ENCODE measurements around the gene CTAGE15. TPM values are rescaled to one million over a fixed set of nuclear protein-coding genes. Genes with fewer than 3 reads are reported as not detected.
"Not testable (repeated sequence)": the region's sequence is repeated elsewhere in the genome, so short reads cannot be mapped to it uniquely, and the experiment has no call there.

Gene CTAGE15, protein sequence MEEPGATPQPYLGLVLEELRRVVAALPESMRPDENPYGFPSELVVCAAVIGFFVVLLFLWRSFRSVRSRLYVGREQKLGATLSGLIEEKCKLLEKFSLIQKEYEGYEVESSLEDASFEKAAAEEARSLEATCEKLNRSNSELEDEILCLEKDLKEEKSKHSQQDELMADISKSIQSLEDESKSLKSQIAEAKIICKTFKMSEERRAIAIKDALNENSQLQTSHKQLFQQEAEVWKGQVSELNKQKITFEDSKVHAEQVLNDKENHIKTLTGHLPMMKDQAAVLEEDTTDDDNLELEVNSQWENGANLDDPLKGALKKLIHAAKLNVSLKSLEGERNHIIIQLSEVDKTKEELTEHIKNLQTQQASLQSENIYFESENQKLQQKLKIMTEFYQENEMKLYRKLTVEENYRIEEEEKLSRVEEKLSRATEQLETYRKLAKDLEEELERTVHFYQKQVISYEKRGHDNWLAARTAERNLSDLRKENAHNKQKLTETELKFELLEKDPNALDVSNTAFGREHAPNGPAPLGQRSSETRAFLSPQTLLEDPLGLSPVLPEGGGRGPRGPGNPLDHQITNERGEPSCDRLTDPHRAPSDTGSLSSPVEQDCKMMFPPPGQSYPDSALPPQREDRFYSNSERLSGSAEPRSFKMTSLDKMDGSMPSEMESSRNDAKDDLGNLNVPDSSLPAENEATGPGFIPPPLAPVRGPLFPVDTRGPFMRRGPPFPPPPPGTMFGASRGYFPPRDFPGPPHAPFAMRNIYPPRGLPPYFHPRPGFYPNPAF
- polyA plus RNA-seq = under 1 TPM in 1 of 2 donors, not detected in 1; 0.05 TPM

GRCh38 chr7:143571501-143571900 lies at the start of gene CTAGE15:
TSS of gene CTAGE15 (plus strand) at chr7:143571801. CDS start at chr7:143571818, 17 bp downstream.
- not testable (repeated sequence) for H3K9me3 ChIP-seq (ENCODE audit: control insufficient read depth in 2 of 2, insufficient read depth in 1 of 2, low read depth in 1 of 2, low read length in 1 of 2); H3K4me1 ChIP-seq (ENCODE audit: control insufficient read depth in 2 of 2, insufficient read depth in 2 of 2, low read length in 1 of 2); H3K36me3 ChIP-seq (ENCODE audit: control insufficient read depth in 2 of 2, insufficient read depth in 2 of 2, low read length in 1 of 2); H3K27ac ChIP-seq (ENCODE audit: low read depth in 2 of 2, low read length in 1 of 2); H3K4me3 ChIP-seq (ENCODE audit: low read depth in 1 of 2, low read length in 2 of 2); H3K27me3 ChIP-seq (ENCODE audit: control insufficient read depth in 1 of 2, insufficient read depth in 2 of 2, low read length in 2 of 2)
- WGBS, 2 donors = 96% methylated on average over 8 of the region's 20 CpGs; no CpG with 5 or more reads in 1 of the 2 donors

DNA sequence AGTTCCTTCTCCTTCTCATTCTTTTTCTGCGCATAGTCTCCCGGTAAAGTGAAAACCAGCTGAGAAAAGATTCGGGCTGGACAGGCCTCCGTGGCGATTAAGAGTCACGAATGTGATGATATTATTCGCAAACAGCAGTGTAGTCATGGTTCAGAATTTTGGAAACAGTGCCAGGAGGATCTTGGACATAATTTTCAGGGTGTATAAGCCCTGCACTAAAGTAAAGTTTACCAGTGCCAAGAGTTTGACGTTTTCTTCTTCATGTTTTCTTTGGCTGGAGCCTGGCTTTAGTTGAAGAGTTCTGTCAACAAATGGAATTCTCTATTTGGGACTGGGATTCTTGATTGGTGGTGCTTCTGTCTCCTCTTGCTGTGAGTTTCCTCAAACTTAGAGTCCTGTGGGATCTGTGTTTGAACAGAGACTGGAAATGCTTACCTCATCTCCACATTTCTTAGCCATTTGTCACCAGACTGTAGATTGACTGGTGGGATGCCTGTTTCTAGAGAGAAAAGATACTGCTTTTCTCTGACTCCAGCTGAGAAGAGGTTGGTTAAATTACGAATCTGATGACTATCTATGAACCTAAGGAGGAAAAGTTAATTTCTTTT lies 49.2 kb upstream of the CTAGE15 start:
- not testable (repeated sequence) for H3K27me3 ChIP-seq (ENCODE audit: control insufficient read depth in 1 of 2, insufficient read depth in 2 of 2, low read length in 2 of 2); H3K4me1 ChIP-seq (ENCODE audit: control insufficient read depth in 2 of 2, insufficient read depth in 2 of 2, low read length in 1 of 2); H3K9me3 ChIP-seq (ENCODE audit: control insufficient read depth in 2 of 2, insufficient read depth in 1 of 2, low read depth in 1 of 2, low read length in 1 of 2); H3K4me3 ChIP-seq (ENCODE audit: low read depth in 1 of 2, low read length in 2 of 2); H3K27ac ChIP-seq (ENCODE audit: low read depth in 2 of 2, low read length in 1 of 2); H3K36me3 ChIP-seq (ENCODE audit: control insufficient read depth in 2 of 2, insufficient read depth in 2 of 2, low read length in 1 of 2)
- WGBS, 2 donors = no CpG with 5 or more reads among the region's 9 CpGs

DNA sequence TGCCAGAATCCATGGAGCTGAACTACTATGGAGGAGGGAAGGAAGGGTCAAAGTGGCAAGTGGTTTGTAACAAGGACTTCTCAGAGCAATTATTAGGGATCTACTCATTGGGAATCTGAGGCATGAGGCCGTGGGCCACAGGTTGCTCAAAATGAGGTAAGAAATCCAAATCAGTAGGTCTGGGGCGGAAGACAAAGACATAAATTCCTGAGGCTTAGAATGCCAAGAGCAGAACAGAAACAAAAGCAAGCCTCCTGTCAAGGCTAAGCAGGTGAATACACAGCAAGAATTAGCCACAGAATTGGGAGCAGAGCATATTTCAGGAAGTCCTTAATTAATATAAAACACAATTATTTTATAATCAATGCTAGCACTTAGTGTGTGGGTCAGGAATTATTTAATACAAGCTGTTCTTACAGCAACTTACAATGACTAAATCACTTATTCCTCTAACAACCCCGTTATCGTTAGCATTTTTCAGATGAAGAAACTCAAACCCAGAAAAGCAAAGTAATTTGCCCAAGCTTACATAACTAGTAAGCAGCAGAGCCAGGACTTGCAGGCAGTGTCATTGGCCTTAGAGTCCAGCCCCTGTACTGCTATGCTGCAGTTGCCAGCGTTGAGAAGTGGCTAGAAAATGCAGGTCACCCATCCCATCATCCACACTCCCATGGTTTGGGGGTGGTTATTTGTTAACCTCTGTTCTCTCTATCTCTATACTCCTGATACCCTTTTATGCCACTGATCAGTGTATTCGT lies 40.3 kb upstream of the CTAGE15 start:
- WGBS, 2 donors = 71 to 79% methylated on average over 3 to 4 of the region's 6 CpGs
- H3K4me3 ChIP-seq (ENCODE audit: low read depth in 1 of 2, low read length in 2 of 2); H3K36me3 ChIP-seq (ENCODE audit: control insufficient read depth in 2 of 2, insufficient read depth in 2 of 2, low read length in 1 of 2); H3K27ac ChIP-seq (ENCODE audit: low read depth in 2 of 2, low read length in 1 of 2); H3K9me3 ChIP-seq (ENCODE audit: control insufficient read depth in 2 of 2, insufficient read depth in 1 of 2, low read depth in 1 of 2, low read length in 1 of 2); H3K4me1 ChIP-seq (ENCODE audit: control insufficient read depth in 2 of 2, insufficient read depth in 2 of 2, low read length in 1 of 2); H3K27me3 ChIP-seq (ENCODE audit: control insufficient read depth in 1 of 2, insufficient read depth in 2 of 2, low read length in 2 of 2): not testable (repeated sequence)

- H3K4me3 ChIP-seq (ENCODE audit: low read depth in 1 of 2, low read length in 2 of 2); H3K4me1 ChIP-seq (ENCODE audit: control insufficient read depth in 2 of 2, insufficient read depth in 2 of 2, low read length in 1 of 2); H3K36me3 ChIP-seq (ENCODE audit: control insufficient read depth in 2 of 2, insufficient read depth in 2 of 2, low read length in 1 of 2); H3K27ac ChIP-seq (ENCODE audit: low read depth in 2 of 2, low read length in 1 of 2); H3K9me3 ChIP-seq (ENCODE audit: control insufficient read depth in 2 of 2, insufficient read depth in 1 of 2, low read depth in 1 of 2, low read length in 1 of 2); H3K27me3 ChIP-seq (ENCODE audit: control insufficient read depth in 1 of 2, insufficient read depth in 2 of 2, low read length in 2 of 2): not testable (repeated sequence)
- WGBS, 2 donors = no CpG with 5 or more reads among the region's 1 CpG
Measured at GRCh38 chr7:143531932-143532331, 39.7 kb upstream of the CTAGE15 start.

DNA sequence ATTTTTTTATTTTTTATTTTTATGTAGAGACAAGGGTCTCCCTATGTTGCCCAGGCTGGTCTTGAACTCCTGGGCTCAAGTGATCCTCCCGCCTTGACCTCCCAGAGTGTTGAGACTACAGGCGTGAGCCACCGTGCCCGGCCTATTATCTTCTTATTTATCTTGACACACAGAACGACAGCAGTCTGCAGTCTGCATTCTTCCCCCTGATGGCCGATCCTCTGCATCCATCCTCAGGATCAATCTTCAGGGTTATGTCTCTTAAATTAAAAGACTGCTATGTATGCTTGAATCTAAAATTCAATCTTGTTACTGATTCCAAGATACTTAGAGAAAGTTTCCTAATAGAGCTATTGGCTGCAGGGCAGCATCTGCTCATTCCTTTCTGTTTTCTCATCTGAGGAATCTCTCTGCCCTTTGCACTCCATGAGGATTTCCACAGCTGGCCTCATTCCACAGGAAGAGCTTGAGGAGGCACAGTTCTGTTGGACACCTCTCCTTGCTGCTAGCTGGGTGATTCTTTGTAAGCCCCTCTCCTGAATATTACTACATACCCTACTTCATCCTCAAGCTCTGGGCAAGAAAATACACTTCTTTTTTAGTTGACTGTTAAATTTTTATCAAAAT lies 38.3 kb upstream of the CTAGE15 start:
- not testable (repeated sequence) for H3K27me3 ChIP-seq (ENCODE audit: control insufficient read depth in 1 of 2, insufficient read depth in 2 of 2, low read length in 2 of 2); H3K27ac ChIP-seq (ENCODE audit: low read depth in 2 of 2, low read length in 1 of 2); H3K4me1 ChIP-seq (ENCODE audit: control insufficient read depth in 2 of 2, insufficient read depth in 2 of 2, low read length in 1 of 2); H3K9me3 ChIP-seq (ENCODE audit: control insufficient read depth in 2 of 2, insufficient read depth in 1 of 2, low read depth in 1 of 2, low read length in 1 of 2); H3K4me3 ChIP-seq (ENCODE audit: low read depth in 1 of 2, low read length in 2 of 2); H3K36me3 ChIP-seq (ENCODE audit: control insufficient read depth in 2 of 2, insufficient read depth in 2 of 2, low read length in 1 of 2)
- WGBS, 2 donors = no CpG with 5 or more reads among the region's 6 CpGs

DNA sequence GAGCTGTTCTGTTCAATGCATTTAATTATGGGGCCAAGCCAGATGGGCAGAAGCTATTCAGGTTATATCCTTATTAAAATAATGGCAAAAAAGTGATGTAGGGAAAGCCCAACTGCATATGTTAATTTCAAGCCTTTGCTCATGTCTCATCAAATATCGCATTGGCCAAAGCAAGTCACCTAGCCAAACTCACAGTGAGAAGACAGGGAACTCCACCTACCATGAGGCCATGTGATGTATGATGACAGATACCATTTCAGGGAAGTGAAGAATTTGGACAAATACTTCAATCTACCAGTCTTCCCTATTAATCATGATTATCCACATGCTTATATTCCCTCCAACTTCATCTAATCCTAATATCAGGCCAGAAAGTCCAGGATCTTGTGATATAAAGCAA lies 35.2 kb upstream of the CTAGE15 start:
- H3K4me3 ChIP-seq (ENCODE audit: low read depth in 1 of 2, low read length in 2 of 2); H3K27me3 ChIP-seq (ENCODE audit: control insufficient read depth in 1 of 2, insufficient read depth in 2 of 2, low read length in 2 of 2); H3K36me3 ChIP-seq (ENCODE audit: control insufficient read depth in 2 of 2, insufficient read depth in 2 of 2, low read length in 1 of 2); H3K4me1 ChIP-seq (ENCODE audit: control insufficient read depth in 2 of 2, insufficient read depth in 2 of 2, low read length in 1 of 2); H3K9me3 ChIP-seq (ENCODE audit: control insufficient read depth in 2 of 2, insufficient read depth in 1 of 2, low read depth in 1 of 2, low read length in 1 of 2); H3K27ac ChIP-seq (ENCODE audit: low read depth in 2 of 2, low read length in 1 of 2): not testable (repeated sequence)
- 100% methylated on average over 1 of the region's 1 CpG for WGBS, 2 donors

- not testable (repeated sequence) for H3K27ac ChIP-seq (ENCODE audit: low read depth in 2 of 2, low read length in 1 of 2); H3K36me3 ChIP-seq (ENCODE audit: control insufficient read depth in 2 of 2, insufficient read depth in 2 of 2, low read length in 1 of 2); H3K4me3 ChIP-seq (ENCODE audit: low read depth in 1 of 2, low read length in 2 of 2); H3K27me3 ChIP-seq (ENCODE audit: control insufficient read depth in 1 of 2, insufficient read depth in 2 of 2, low read length in 2 of 2); H3K4me1 ChIP-seq (ENCODE audit: control insufficient read depth in 2 of 2, insufficient read depth in 2 of 2, low read length in 1 of 2); H3K9me3 ChIP-seq (ENCODE audit: control insufficient read depth in 2 of 2, insufficient read depth in 1 of 2, low read depth in 1 of 2, low read length in 1 of 2)
- no CpG with 5 or more reads among the region's 7 CpGs for WGBS, 2 donors
Measured at GRCh38 chr7:143543288-143544038, 28.1 kb upstream of the CTAGE15 start.

GRCh38 chr7:143555968-143556367 lies 15.6 kb upstream of the CTAGE15 start:
- WGBS, 2 donors = no CpG with 5 or more reads among the region's 1 CpG
- not testable (repeated sequence) for H3K36me3 ChIP-seq (ENCODE audit: control insufficient read depth in 2 of 2, insufficient read depth in 2 of 2, low read length in 1 of 2); H3K9me3 ChIP-seq (ENCODE audit: control insufficient read depth in 2 of 2, insufficient read depth in 1 of 2, low read depth in 1 of 2, low read length in 1 of 2); H3K27me3 ChIP-seq (ENCODE audit: control insufficient read depth in 1 of 2, insufficient read depth in 2 of 2, low read length in 2 of 2); H3K4me1 ChIP-seq (ENCODE audit: control insufficient read depth in 2 of 2, insufficient read depth in 2 of 2, low read length in 1 of 2); H3K27ac ChIP-seq (ENCODE audit: low read depth in 2 of 2, low read length in 1 of 2); H3K4me3 ChIP-seq (ENCODE audit: low read depth in 1 of 2, low read length in 2 of 2)
